Hindlimb muscle (tissue), 1 donor: ENCODE results near the gene UBE2J1. TPM values are rescaled to one million over a fixed set of nuclear protein-coding genes. Genes with fewer than 3 reads are reported as not detected.
"Not testable (repeated sequence)": the region's sequence is repeated elsewhere in the genome, so short reads cannot be mapped to it uniquely, and the experiment has no call there.

Experiments used
- DNase-seq: peaks from one replicate; pipeline ENCODE4 v3.0.0-alpha.2; 2013
- polyA plus RNA-seq: library from polyadenylated mRNA; unstranded; fragments of 120-200 nt; gene quantifications from one replicate; pipeline ENCODE4 v1.2.1, GENCODE V29; 2013; ENCODE audit not compliant: insufficient read length

Gene UBE2J1
- 34.8 TPM for polyA plus RNA-seq

GRCh38 chr6:89352278-89353117 lies at the start of gene UBE2J1:
UBE2J1 (minus strand) TSS chr6:89352722; CDS start chr6:89352569, 153 bp downstream.
- peak; percentile 91 for DNase-seq

GRCh38 chr6:89400912-89401399 lies 48.4 kb upstream of the UBE2J1 start:
- DNase-seq, result no peak

GRCh38 chr6:89400050-89400449 lies 47.5 kb upstream of the UBE2J1 start:
- no peak for DNase-seq

- no peak for DNase-seq
Observed at GRCh38 chr6:89398762-89399525, 46.4 kb upstream of the UBE2J1 start.

- DNase-seq, result not testable (repeated sequence)
Observed at GRCh38 chr6:89397884-89398283, 45.4 kb upstream of the UBE2J1 start.

GRCh38 chr6:89393659-89394058 lies 41.1 kb upstream of the UBE2J1 start:
- no peak for DNase-seq

GRCh38 chr6:89392823-89393222 lies 40.3 kb upstream of the UBE2J1 start:
- DNase-seq, result no peak

GRCh38 chr6:89388846-89389245 lies 36.3 kb upstream of the UBE2J1 start:
- DNase-seq, result no peak

- no peak for DNase-seq
Observed at GRCh38 chr6:89387516-89388201, 35.1 kb upstream of the UBE2J1 start.

GRCh38 chr6:89386917-89387491 lies 34.5 kb upstream of the UBE2J1 start:
- DNase-seq, result no peak

GRCh38 chr6:89385846-89386245 lies 33.3 kb upstream of the UBE2J1 start:
- no peak for DNase-seq

- DNase-seq, result peak; percentile 26
Observed at GRCh38 chr6:89385156-89385667, 32.7 kb upstream of the UBE2J1 start.

- no peak for DNase-seq
Observed at GRCh38 chr6:89381031-89381430, 28.5 kb upstream of the UBE2J1 start.

GRCh38 chr6:89379281-89379680 lies 26.8 kb upstream of the UBE2J1 start:
- no peak for DNase-seq

- DNase-seq, result no peak
Observed at GRCh38 chr6:89378628-89379027, 26.1 kb upstream of the UBE2J1 start.

GRCh38 chr6:89375427-89376267 lies 23.1 kb upstream of the UBE2J1 start:
- DNase-seq, result no peak

- no peak for DNase-seq
Observed at GRCh38 chr6:89372506-89372901, 20.0 kb upstream of the UBE2J1 start.

- DNase-seq, result no peak
Observed at GRCh38 chr6:89371849-89372505, 19.5 kb upstream of the UBE2J1 start.

- no peak for DNase-seq
Observed at GRCh38 chr6:89368999-89369398, 16.5 kb upstream of the UBE2J1 start.

- DNase-seq, result peak; percentile 48
Observed at GRCh38 chr6:89368107-89368506, 15.6 kb upstream of the UBE2J1 start.

- no peak for DNase-seq
Observed at GRCh38 chr6:89364586-89364985, 12.1 kb upstream of the UBE2J1 start.
